Measurements from ENCODE around the gene TRIM60. TPM values are rescaled to one million over a fixed set of nuclear protein-coding genes. Genes with fewer than 3 reads are reported as not detected.
"Not testable (repeated sequence)": the region's sequence is repeated elsewhere in the genome, so short reads cannot be mapped to it uniquely, and the experiment has no call there.

The TRIM60 gene
- total and polyA plus RNA-seq, 2 experiments from 2014 or later: not detected

GRCh38 chr4:164997941-164998340, 33.9 kb upstream of the TRIM60 start:
- Histone ChIP-seq H3K79me2 (ENCODE audit: insufficient read depth) (no peaks in the 10 kb centered on the region), H3K27me3 (replicated peaks; ENCODE audit: insufficient read depth) (no peaks in the 10 kb centered on the region; the same call in 1 of the 2 replicates), H3F3A (ENCODE audit: insufficient read depth) (no peaks in the 10 kb centered on the region), H3K4me2 (ENCODE audit: unreplicated experiment) (no peak overlapping the region), H3K4me1 (ENCODE audit: insufficient read depth) (no peaks in the 10 kb centered on the region), H3K27ac (no peak overlapping the region), H3K9me2 (ENCODE audit: insufficient read depth) (no peaks in the 10 kb centered on the region), H3K9me3 (ENCODE audit: low read depth) (no peaks in the 10 kb centered on the region), H4K20me1 (ENCODE audit: insufficient read depth) (no peaks in the 10 kb centered on the region), H2AFZ (no peak overlapping the region), H3K4me3 (no peak overlapping the region), H3K36me3 (ENCODE audit: low read depth) (no peaks in the 10 kb centered on the region), H3K9ac (no peak overlapping the region)
- TF ChIP-seq EZH2phosphoT487 (IDR thresholded peaks at IDR 0.05; ENCODE audit: insufficient read depth, low read depth) (no peak), EZH2 (IDR thresholded peaks at IDR 0.05; ENCODE audit: insufficient read depth, poor library complexity, severe bottlenecking) (no peak)
- in situ Hi-C loops (cut with MboI): no loop called here
- no peak for DNase-seq
- whole genome bisulfite sequencing, 2 experiments (ENCODE audit: low coverage in 1 of 2, low lambda C conversion rate in 2 of 2, missing lambda C conversion rate in 2 of 2): 40 to 52% methylated on average over 6 of the region's 6 CpGs

GRCh38 chr4:164998526-164999080, 33.2 kb upstream of the TRIM60 start:
- DNase-seq; H3K4me2 ChIP-seq (ENCODE audit: unreplicated experiment); H4K20me1 ChIP-seq (ENCODE audit: insufficient read depth); H3K79me2 ChIP-seq (ENCODE audit: insufficient read depth); H3K9me2 ChIP-seq (ENCODE audit: insufficient read depth); H3K27me3 ChIP-seq (replicated peaks; ENCODE audit: insufficient read depth); H3K4me3 ChIP-seq; H3K4me1 ChIP-seq (ENCODE audit: insufficient read depth); H2AFZ ChIP-seq; H3K36me3 ChIP-seq (ENCODE audit: low read depth); H3K27ac ChIP-seq; H3K9ac ChIP-seq; in situ Hi-C loops (cut with MboI); H3K9me3 ChIP-seq (ENCODE audit: low read depth); H3F3A ChIP-seq (ENCODE audit: insufficient read depth): not testable (repeated sequence)
- WGBS, 2 experiments (ENCODE audit: low coverage in 1 of 2, low lambda C conversion rate in 2 of 2, missing lambda C conversion rate in 2 of 2): 48 to 59% methylated on average over 2 of the region's 2 CpGs

- DNase-seq; H3K4me1 ChIP-seq (ENCODE audit: insufficient read depth); H3K9me3 ChIP-seq (ENCODE audit: low read depth); H3F3A ChIP-seq (ENCODE audit: insufficient read depth); H3K27ac ChIP-seq; H3K4me2 ChIP-seq (ENCODE audit: unreplicated experiment); H2AFZ ChIP-seq; H3K36me3 ChIP-seq (ENCODE audit: low read depth); H3K79me2 ChIP-seq (ENCODE audit: insufficient read depth); H3K9ac ChIP-seq; H3K27me3 ChIP-seq (replicated peaks; ENCODE audit: insufficient read depth); H4K20me1 ChIP-seq (ENCODE audit: insufficient read depth); H3K4me3 ChIP-seq; H3K9me2 ChIP-seq (ENCODE audit: insufficient read depth); in situ Hi-C loops (cut with MboI): not testable (repeated sequence)
- 17 to 24% methylated on average over 4 of the region's 4 CpGs for WGBS, 2 experiments (ENCODE audit: low coverage in 1 of 2, low lambda C conversion rate in 2 of 2, missing lambda C conversion rate in 2 of 2)
Observed at GRCh38 chr4:165001957-165002356, 29.8 kb upstream of the TRIM60 start.

- DNase-seq: no peak
- Histone ChIP-seq H3K27ac (no peak overlapping the region), H3K79me2 (ENCODE audit: insufficient read depth) (no peaks in the 10 kb centered on the region), H3K4me2 (ENCODE audit: unreplicated experiment) (no peak overlapping the region), H3K27me3 (replicated peaks; ENCODE audit: insufficient read depth) (peaks cover 6% of the 10 kb centered on the region; the same call in 1 of the 2 replicates), H3K4me3 (no peak overlapping the region), H3K9me3 (ENCODE audit: low read depth) (no peaks in the 10 kb centered on the region), H2AFZ (no peak overlapping the region), H4K20me1 (ENCODE audit: insufficient read depth) (no peaks in the 10 kb centered on the region), H3K9me2 (ENCODE audit: insufficient read depth) (no peaks in the 10 kb centered on the region), H3K36me3 (ENCODE audit: low read depth) (no peaks in the 10 kb centered on the region), H3F3A (ENCODE audit: insufficient read depth) (no peaks in the 10 kb centered on the region), H3K9ac (no peak overlapping the region), H3K4me1 (ENCODE audit: insufficient read depth) (no peaks in the 10 kb centered on the region)
- TF ChIP-seq EZH2 (IDR thresholded peaks at IDR 0.05; ENCODE audit: insufficient read depth, poor library complexity, severe bottlenecking) (no peak), EZH2phosphoT487 (IDR thresholded peaks at IDR 0.05; ENCODE audit: insufficient read depth, low read depth) (no peak)
- in situ Hi-C loops (cut with MboI): no loop called here
- WGBS, 2 experiments (ENCODE audit: low coverage in 1 of 2, low lambda C conversion rate in 2 of 2, missing lambda C conversion rate in 2 of 2): 72 to 74% methylated on average over 6 of the region's 6 CpGs
Observed at GRCh38 chr4:165005352-165005925, 26.4 kb upstream of the TRIM60 start.

GRCh38 chr4:165006456-165006855, 25.3 kb upstream of the TRIM60 start:
- Histone ChIP-seq H3K9ac (no peak overlapping the region), H3K9me2 (ENCODE audit: insufficient read depth) (no peaks in the 10 kb centered on the region), H2AFZ (no peak overlapping the region), H3K27ac (no peak overlapping the region), H3K79me2 (ENCODE audit: insufficient read depth) (no peaks in the 10 kb centered on the region), H3K4me1 (ENCODE audit: insufficient read depth) (no peaks in the 10 kb centered on the region), H3K4me3 (no peak overlapping the region), H3K36me3 (ENCODE audit: low read depth) (no peaks in the 10 kb centered on the region), H4K20me1 (ENCODE audit: insufficient read depth) (no peaks in the 10 kb centered on the region), H3K27me3 (replicated peaks; ENCODE audit: insufficient read depth) (peaks cover 6% of the 10 kb centered on the region; the same call in 1 of the 2 replicates), H3F3A (ENCODE audit: insufficient read depth) (no peaks in the 10 kb centered on the region), H3K9me3 (ENCODE audit: low read depth) (no peaks in the 10 kb centered on the region), H3K4me2 (ENCODE audit: unreplicated experiment) (no peak overlapping the region)
- 76 to 84% methylated on average over 9 of the region's 9 CpGs for WGBS, 2 experiments (ENCODE audit: low coverage in 1 of 2, low lambda C conversion rate in 2 of 2, missing lambda C conversion rate in 2 of 2)
- in situ Hi-C loops (cut with MboI): no loop called here
- no peak for DNase-seq
- TF ChIP-seq EZH2 (IDR thresholded peaks at IDR 0.05; ENCODE audit: insufficient read depth, poor library complexity, severe bottlenecking) (no peak), EZH2phosphoT487 (IDR thresholded peaks at IDR 0.05; ENCODE audit: insufficient read depth, low read depth) (no peak)

Measured in GM23248 (cell line).